ENCODE measurements around the gene OBI1. TPM values are rescaled to one million over a fixed set of nuclear protein-coding genes. Genes with fewer than 3 reads are reported as not detected.

The OBI1 gene
- total RNA-seq, 1 experiment from 2014 or later: 7.9 TPM

- Histone ChIP-seq H3K9ac (ENCODE audit: low read length) (no peak overlapping the region), H3K9me2 (replicated peaks; ENCODE audit: low read length) (no peaks in the 10 kb centered on the region), H3K4me3 (ENCODE audit: low read length) (no peak overlapping the region), H3K79me2 (ENCODE audit: low read length) (no peaks in the 10 kb centered on the region), H3K9me3 (ENCODE audit: low read length) (no peaks in the 10 kb centered on the region), H2AFZ (ENCODE audit: low read length) (no peak overlapping the region), H3K4me2 (ENCODE audit: low read length) (no peak overlapping the region), H3F3A (ENCODE audit: low read length, unreplicated experiment) (no peaks in the 10 kb centered on the region), H3K4me1 (ENCODE audit: insufficient read depth, low read length) (no peaks in the 10 kb centered on the region), H3K36me3 (ENCODE audit: low read depth, low read length) (no peaks in the 10 kb centered on the region), H4K20me1 (ENCODE audit: low read length) (no peaks in the 10 kb centered on the region), H3K27ac (ENCODE audit: low read length) (no peak overlapping the region), H3K27me3 (ENCODE audit: low read length) (peaks cover 71% of the 10 kb centered on the region)
- ChIA-PET POLR2A (ENCODE audit: unreplicated experiment) (no interaction called here), CTCF (no interaction called here)
- ATAC-seq (no peak), DNase-seq (no peak)
- intact Hi-C loops (cut with micrococcal nuclease): loop anchor here (10.0 kb wide), 1 partner anchor 147 kb away; no protein-coding TSS in a partner anchor
- BruUV-seq (replicated peaks): no TSS peak
- TF ChIP-seq, protein P1, sequence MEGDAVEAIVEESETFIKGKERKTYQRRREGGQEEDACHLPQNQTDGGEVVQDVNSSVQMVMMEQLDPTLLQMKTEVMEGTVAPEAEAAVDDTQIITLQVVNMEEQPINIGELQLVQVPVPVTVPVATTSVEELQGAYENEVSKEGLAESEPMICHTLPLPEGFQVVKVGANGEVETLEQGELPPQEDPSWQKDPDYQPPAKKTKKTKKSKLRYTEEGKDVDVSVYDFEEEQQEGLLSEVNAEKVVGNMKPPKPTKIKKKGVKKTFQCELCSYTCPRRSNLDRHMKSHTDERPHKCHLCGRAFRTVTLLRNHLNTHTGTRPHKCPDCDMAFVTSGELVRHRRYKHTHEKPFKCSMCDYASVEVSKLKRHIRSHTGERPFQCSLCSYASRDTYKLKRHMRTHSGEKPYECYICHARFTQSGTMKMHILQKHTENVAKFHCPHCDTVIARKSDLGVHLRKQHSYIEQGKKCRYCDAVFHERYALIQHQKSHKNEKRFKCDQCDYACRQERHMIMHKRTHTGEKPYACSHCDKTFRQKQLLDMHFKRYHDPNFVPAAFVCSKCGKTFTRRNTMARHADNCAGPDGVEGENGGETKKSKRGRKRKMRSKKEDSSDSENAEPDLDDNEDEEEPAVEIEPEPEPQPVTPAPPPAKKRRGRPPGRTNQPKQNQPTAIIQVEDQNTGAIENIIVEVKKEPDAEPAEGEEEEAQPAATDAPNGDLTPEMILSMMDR (conservative IDR thresholded peaks at IDR 0.05; ENCODE audit: low read depth, low read length): no peak
- TF ChIP-seq EZH2 (IDR thresholded peaks at IDR 0.05; ENCODE audit: low read length, unreplicated experiment) (no peak), EZH2phosphoT487 (IDR thresholded peaks at IDR 0.05; ENCODE audit: borderline replicate concordance, low read length) (no peak)
Observed at GRCh38 chr13:78598116-78598781, 60.7 kb downstream of the OBI1 start.

GRCh38 chr13:78597602-78597932 lies 61.4 kb downstream of the OBI1 start:
- DNase-seq (no peak), ATAC-seq (no peak)
- ChIA-PET POLR2A (ENCODE audit: unreplicated experiment) (no interaction called here), CTCF (no interaction called here)
- Histone ChIP-seq H3K27me3 (ENCODE audit: low read length) (peaks cover 78% of the 10 kb centered on the region), H3K36me3 (ENCODE audit: low read depth, low read length) (no peaks in the 10 kb centered on the region), H3K9me3 (ENCODE audit: low read length) (no peaks in the 10 kb centered on the region), H3K4me3 (ENCODE audit: low read length) (no peak overlapping the region), H3K27ac (ENCODE audit: low read length) (no peak overlapping the region), H4K20me1 (ENCODE audit: low read length) (no peaks in the 10 kb centered on the region), H3K9me2 (replicated peaks; ENCODE audit: low read length) (no peaks in the 10 kb centered on the region), H3K9ac (ENCODE audit: low read length) (no peak overlapping the region), H3F3A (ENCODE audit: low read length, unreplicated experiment) (no peaks in the 10 kb centered on the region), H2AFZ (ENCODE audit: low read length) (no peak overlapping the region), H3K4me2 (ENCODE audit: low read length) (no peak overlapping the region), H3K4me1 (ENCODE audit: insufficient read depth, low read length) (no peaks in the 10 kb centered on the region), H3K79me2 (ENCODE audit: low read length) (no peaks in the 10 kb centered on the region)
- intact Hi-C loops (cut with micrococcal nuclease): loop anchor here (10.0 kb wide), 1 partner anchor 147 kb away; no protein-coding TSS in a partner anchor
- TF ChIP-seq EZH2phosphoT487 (IDR thresholded peaks at IDR 0.05; ENCODE audit: borderline replicate concordance, low read length): no peak
- no peak for TF ChIP-seq EZH2 (IDR thresholded peaks at IDR 0.05; ENCODE audit: low read length, unreplicated experiment)
- TF ChIP-seq, protein P1 (conservative IDR thresholded peaks at IDR 0.05; ENCODE audit: low read depth, low read length): no peak
- BruUV-seq (replicated peaks): no TSS peak

All from PC-3 (cell line).